WERI-Rb-1 (cell line): ENCODE data around the gene TIMM22.

Experiments used
- DNase-seq: peaks from one replicate; pipeline ENCODE4 v3.0.0-alpha.2; 2020
- H3K27ac ChIP-seq: fragments of 250-450 bp; sonication (Bioruptor Pico); 2 replicates; pipeline ENCODE4 v1.5.1; 2020; ENCODE audit warnings: mild to moderate bottlenecking, moderate library complexity
- H3K27me3 ChIP-seq: fragments of 250-450 bp; sonication (Bioruptor Pico); 2 replicates; pipeline ENCODE4 v1.5.1; 2021; ENCODE audit warnings: mild to moderate bottlenecking, low read depth, moderate library complexity; ENCODE audit not compliant: insufficient read depth, severe bottlenecking
- H3K36me3 ChIP-seq: fragments of 250-450 bp; sonication (Bioruptor Pico); 2 replicates; pipeline ENCODE4 v1.5.1; 2020; ENCODE audit warnings: mild to moderate bottlenecking, moderate library complexity
- H3K4me3 ChIP-seq: 2 replicates; pipeline ENCODE4 v1.5.1; 2011; ENCODE audit warnings: low read depth, mild to moderate bottlenecking, control low read depth, low read length
- H3K9me3 ChIP-seq: fragments of 250-450 bp; sonication (Bioruptor Pico); 2 replicates; pipeline ENCODE4 v1.5.1; 2021; ENCODE audit warnings: mild to moderate bottlenecking, moderate library complexity; ENCODE audit not compliant: severe bottlenecking
- CTCF ChIP-seq: IDR thresholded peaks from 2 replicates; pipeline ENCODE4 v1.5.1; 2011; ENCODE audit warnings: low read depth, mild to moderate bottlenecking, control low read depth, inconsistent platforms, low read length

The TIMM22 gene

GRCh38 chr17:1003633-1003971 is 6.7 kb downstream of the TIMM22 start:
- no peak for DNase-seq
- Histone ChIP-seq H3K4me3 (no peak overlapping the region), H3K27me3 (no peaks in the 10 kb centered on the region), H3K27ac (no peak overlapping the region), H3K36me3 (peaks cover 84% of the 10 kb centered on the region), H3K9me3 (no peaks in the 10 kb centered on the region)
- TF ChIP-seq CTCF = no peak

GRCh38 chr17:1003972-1004768 is 7.2 kb downstream of the TIMM22 start:
- DNase-seq = no peak
- H3K27ac ChIP-seq = no peak overlapping the region
- H3K4me3 ChIP-seq = no peak overlapping the region
- peaks cover 79% of the 10 kb centered on the region for H3K36me3 ChIP-seq
- TF ChIP-seq CTCF = no peak
- H3K9me3 ChIP-seq = no peaks in the 10 kb centered on the region
- H3K27me3 ChIP-seq = no peaks in the 10 kb centered on the region

- TF ChIP-seq CTCF = no peak
- DNase-seq = no peak
- H3K27ac ChIP-seq = no peak overlapping the region
- no peaks in the 10 kb centered on the region for H3K27me3 ChIP-seq
- H3K36me3 ChIP-seq = peaks cover 79% of the 10 kb centered on the region
- no peaks in the 10 kb centered on the region for H3K9me3 ChIP-seq
- H3K4me3 ChIP-seq = no peak overlapping the region
These were observed 7.9 kb downstream of the TIMM22 start for GRCh38 chr17:1004769-1005295.

GRCh38 chr17:1005361-1005946 is 8.5 kb downstream of the TIMM22 start:
- H3K9me3 ChIP-seq = no peaks in the 10 kb centered on the region
- H3K27ac ChIP-seq = no peak overlapping the region
- H3K36me3 ChIP-seq = peaks cover 79% of the 10 kb centered on the region
- TF ChIP-seq CTCF = no peak
- H3K27me3 ChIP-seq = no peaks in the 10 kb centered on the region
- DNase-seq = no peak
- no peak overlapping the region for H3K4me3 ChIP-seq

- no peak for TF ChIP-seq CTCF
- no peak for DNase-seq
- Histone ChIP-seq H3K27me3 (no peaks in the 10 kb centered on the region), H3K27ac (no peak overlapping the region), H3K4me3 (no peak overlapping the region), H3K36me3 (peaks cover 77% of the 10 kb centered on the region), H3K9me3 (no peaks in the 10 kb centered on the region)
These were observed 9.1 kb downstream of the TIMM22 start for GRCh38 chr17:1006054-1006453.
